Subcutaneous adipose tissue (tissue), 4 donors: Measurements from ENCODE around the gene LEUTX. TPM values are rescaled to one million over a fixed set of nuclear protein-coding genes. Genes with fewer than 3 reads are reported as not detected.

Source experiments
- small RNA-seq: library from RNA; depleted of rRNA; stranded (forward); fragments of <200 nt; gene quantifications from one replicate; pipeline ENCODE3, GENCODE V24; 2016
- total RNA-seq, 4 donors: library from RNA; depleted of rRNA; stranded (reverse); fragments of >200 nt; gene quantifications; one replicate each; pipeline ENCODE4 v1.1.0, GENCODE V29; 2016

Gene LEUTX
- total RNA-seq, 4 donors from 2014 or later = not detected

Small RNA genes lying within 50 kb of the gene (small RNA-seq; reads per million reads assigned to genes)
- not detected for gene MIR6719

Other genes with a start within 250 kb of the LEUTX start
- gene EID2B, start 246.0 kb upstream of the LEUTX start, total RNA-seq = 1 to 10 TPM in 3 of 4 donors, under 1 TPM in 1; 0.65 to 3.3 (median 2.1) TPM
- 10 to 100 TPM in 2 of 4 donors, 1 to 10 TPM in 2; 5.9 to 13.4 (median 9.0) TPM for gene EID2, start 238.7 kb upstream of the LEUTX start, total RNA-seq
- gene LGALS13, start 176.3 kb upstream of the LEUTX start, total RNA-seq = not detected
- gene LGALS16, start 122.9 kb upstream of the LEUTX start, total RNA-seq = not detected
- gene LGALS14, start 74.4 kb upstream of the LEUTX start, total RNA-seq = not detected
- not detected for gene CLC, start 40.8 kb upstream of the LEUTX start, total RNA-seq
- gene DYRK1B, start 55.3 kb downstream of the LEUTX start, total RNA-seq = 10 to 100 TPM in 1 of 4 donors, 1 to 10 TPM in 3; 4.9 to 15.6 (median 8.7) TPM
- gene FBL, start 67.5 kb downstream of the LEUTX start, total RNA-seq = 100 to 1,000 TPM; 101 to 168 (median 104) TPM
- 100 to 1,000 TPM in 2 of 4 donors, 10 to 100 TPM in 2; 11.9 to 321 (median 115) TPM for gene FCGBP, start 155.8 kb downstream of the LEUTX start, total RNA-seq
- gene PSMC4, start 192.3 kb downstream of the LEUTX start, total RNA-seq = 10 to 100 TPM; 61.9 to 76.6 (median 66.9) TPM
- gene ZNF546, start 218.2 kb downstream of the LEUTX start, total RNA-seq = 10 to 100 TPM in 2 of 4 donors, 1 to 10 TPM in 2; 3.1 to 11.1 (median 8.1) TPM